ENCODE measurements around the gene STPG1.

The STPG1 gene

DNA sequence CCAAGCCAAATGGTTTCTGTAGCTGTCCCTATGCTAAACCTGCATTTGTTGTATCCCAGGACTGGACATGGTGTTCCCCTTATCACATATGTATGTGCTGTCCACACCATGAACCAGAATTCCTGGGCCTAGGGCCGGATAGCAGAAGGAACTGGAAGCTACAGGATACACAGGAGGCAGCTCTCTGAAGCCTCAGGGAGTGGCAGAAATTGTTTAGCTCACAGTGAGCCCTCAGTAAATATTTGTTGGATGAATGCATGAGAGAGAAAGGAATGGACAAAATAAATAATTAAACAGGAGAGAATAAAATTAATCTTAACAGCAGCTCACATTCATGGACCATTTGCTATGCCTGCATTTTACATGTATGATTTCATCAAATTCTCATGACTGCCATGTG is 4.1 kb upstream of the STPG1 start:
- peaks cover 54% of the 10 kb centered on the region for H3K4me1 Mint-ChIP-seq (ENCODE audit: low read depth)
- H3K27ac Mint-ChIP-seq: no peak overlapping the region
- peaks cover 33% of the 10 kb centered on the region for H3K36me3 Mint-ChIP-seq (ENCODE audit: low read depth)
- H3K27me3 Mint-ChIP-seq (ENCODE audit: low read depth): no peaks in the 10 kb centered on the region
- no peaks in the 10 kb centered on the region for H3K9me3 Mint-ChIP-seq
- no peak overlapping the region for H3K4me3 Mint-ChIP-seq

- Mint-ChIP-seq H3K9me3 (no peaks in the 10 kb centered on the region), H3K36me3 (ENCODE audit: low read depth) (peaks cover 25% of the 10 kb centered on the region), H3K4me1 (ENCODE audit: low read depth) (peaks cover 54% of the 10 kb centered on the region), H3K4me3 (peak overlapping the region; percentile 92), H3K27ac (peak overlapping the region; percentile 74), H3K27me3 (ENCODE audit: low read depth) (no peaks in the 10 kb centered on the region)
Observed at GRCh38 chr1:24416666-24417391, 3.2 kb upstream of the STPG1 start.

DNA sequence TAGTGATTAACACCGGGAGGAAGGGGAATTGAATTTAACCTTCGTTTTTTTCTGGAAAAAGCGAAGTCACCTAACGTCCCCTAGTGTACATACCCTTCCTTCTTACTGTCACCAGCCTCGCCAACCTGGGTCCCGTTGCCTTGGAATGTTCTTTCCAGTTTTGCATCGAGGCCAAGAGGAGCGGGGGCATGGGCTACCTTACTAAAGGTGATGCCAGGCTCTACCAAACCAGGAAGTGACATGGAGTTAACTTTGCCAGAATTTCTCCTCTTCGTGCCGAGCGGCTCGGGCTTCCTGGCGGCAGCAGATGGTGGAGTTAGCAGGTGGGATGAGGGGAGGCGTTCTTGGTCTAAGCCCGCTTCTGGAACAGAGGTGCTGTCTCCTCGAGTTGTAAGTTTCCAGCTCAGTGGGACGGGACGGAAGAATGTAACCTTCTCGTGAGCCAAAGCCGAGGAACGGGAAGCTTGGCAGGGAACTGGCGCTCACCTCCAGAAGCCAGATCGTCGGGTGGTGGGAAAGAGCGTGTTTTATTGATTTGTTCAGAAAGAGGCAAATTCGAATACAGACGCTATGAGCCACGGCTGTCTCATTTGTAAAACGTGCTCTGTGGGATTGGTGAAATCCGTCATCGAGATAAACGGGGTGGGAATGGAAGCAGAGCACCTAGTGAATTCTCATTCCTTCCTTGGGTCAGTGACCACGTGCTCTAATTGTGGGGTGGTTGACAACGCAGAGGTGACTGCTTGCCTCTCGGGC is 2.5 kb upstream of the STPG1 start:
- H3K9me3 Mint-ChIP-seq: no peaks in the 10 kb centered on the region
- no peaks in the 10 kb centered on the region for H3K27me3 Mint-ChIP-seq (ENCODE audit: low read depth)
- H3K4me1 Mint-ChIP-seq (ENCODE audit: low read depth): peaks cover 54% of the 10 kb centered on the region
- H3K4me3 Mint-ChIP-seq: peak overlapping the region; percentile 92
- H3K27ac Mint-ChIP-seq: peak overlapping the region; percentile 74
- H3K36me3 Mint-ChIP-seq (ENCODE audit: low read depth): peaks cover 22% of the 10 kb centered on the region

DNA sequence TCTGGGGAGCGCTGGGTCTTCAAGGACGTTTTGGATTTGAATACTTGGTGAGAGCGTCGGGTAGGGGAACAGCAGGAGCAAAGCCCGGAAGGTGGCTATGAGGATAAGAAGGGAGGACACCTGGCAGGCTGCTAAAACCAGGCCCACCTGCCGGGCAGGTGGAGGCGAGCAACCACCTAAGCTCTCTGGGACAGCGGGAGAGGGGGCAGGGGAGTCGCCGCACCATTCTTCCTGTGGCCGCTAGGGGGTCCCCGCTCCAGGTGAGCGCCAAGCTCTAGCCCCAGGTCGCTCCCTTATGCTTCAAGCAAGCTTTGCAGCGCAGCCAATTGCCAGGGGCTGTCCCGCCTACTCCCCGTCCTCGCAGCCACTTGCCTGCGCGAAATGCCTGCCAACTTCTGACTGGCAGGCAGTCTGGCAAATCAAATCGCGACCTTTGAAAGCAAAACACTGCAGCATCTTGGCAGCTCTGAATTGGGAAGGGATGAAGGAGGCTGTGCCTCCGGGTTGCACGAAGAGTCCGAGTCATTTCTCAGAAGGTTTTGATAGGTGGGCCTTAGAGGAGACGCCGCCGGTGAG is 1.8 kb upstream of the STPG1 start, which contains the start of gene NIPAL3:
NIPAL3 (plus strand) TSS at position 469 of the 576 bp plus-strand sequence. CDS start 3,746 bp downstream, outside the sequence.
- H3K27me3 Mint-ChIP-seq (ENCODE audit: low read depth): no peaks in the 10 kb centered on the region
- H3K4me3 Mint-ChIP-seq: peak within 1 kb of the TSS; percentile 92
- no peaks in the 10 kb centered on the region for H3K9me3 Mint-ChIP-seq
- H3K36me3 Mint-ChIP-seq (ENCODE audit: low read depth): peaks cover 15% of the 10 kb centered on the region
- H3K27ac Mint-ChIP-seq: peak within 1 kb of the TSS; percentile 74
- H3K4me1 Mint-ChIP-seq (ENCODE audit: low read depth): peaks cover 51% of the 10 kb centered on the region

DNA sequence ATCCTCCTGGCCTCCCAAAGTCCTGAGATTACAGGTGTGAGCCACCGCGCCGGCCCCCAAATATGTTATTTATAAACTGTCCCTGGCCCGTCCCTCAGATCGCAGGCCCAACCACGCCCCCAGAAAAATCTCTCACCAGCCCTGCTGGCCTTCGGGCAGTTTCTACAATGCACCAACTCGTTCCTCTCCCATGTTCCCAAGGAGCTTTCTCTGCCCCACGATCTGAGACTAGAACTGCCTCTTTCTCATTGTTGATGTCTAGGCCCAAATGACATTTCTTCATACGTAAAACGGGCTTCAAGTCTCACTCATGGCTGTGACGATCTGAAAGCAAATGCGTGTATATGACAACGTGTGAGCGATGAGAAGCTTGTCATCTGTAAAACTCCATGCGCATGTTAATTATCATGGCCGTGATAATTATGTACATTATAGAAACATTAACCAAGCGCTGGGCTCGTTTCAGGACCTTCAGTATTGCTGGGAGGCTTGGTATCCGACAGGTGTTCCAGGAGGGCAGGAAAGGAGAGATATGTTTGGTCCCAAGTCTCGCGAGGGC is 1.3 kb upstream of the STPG1 start:
- no peaks in the 10 kb centered on the region for H3K9me3 Mint-ChIP-seq
- H3K4me1 Mint-ChIP-seq (ENCODE audit: low read depth): peaks cover 51% of the 10 kb centered on the region
- peaks cover 15% of the 10 kb centered on the region for H3K36me3 Mint-ChIP-seq (ENCODE audit: low read depth)
- H3K4me3 Mint-ChIP-seq: peak overlapping the region; percentile 92
- H3K27ac Mint-ChIP-seq: peak overlapping the region; percentile 68
- H3K27me3 Mint-ChIP-seq (ENCODE audit: low read depth): no peaks in the 10 kb centered on the region

DNA sequence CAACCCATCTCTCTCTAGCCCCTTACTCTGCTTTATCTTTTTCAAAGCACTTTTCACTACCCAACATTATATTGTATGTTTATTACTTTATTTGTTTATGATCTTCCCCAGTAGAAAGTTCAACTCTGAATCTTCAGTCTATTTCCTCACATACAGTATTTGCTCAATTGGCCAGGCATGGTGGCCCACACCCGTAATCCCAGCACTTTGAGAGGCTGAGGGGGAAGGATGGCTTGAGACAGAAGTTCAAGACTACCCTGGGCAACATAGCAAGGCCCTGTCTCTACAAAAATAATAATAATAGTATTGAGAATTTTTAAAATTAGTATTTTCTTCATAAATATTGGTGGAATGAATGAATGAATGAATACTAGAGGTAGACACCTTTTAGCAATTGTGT is 1.2 kb downstream of the STPG1 start:
- H3K27me3 Mint-ChIP-seq (ENCODE audit: low read depth): no peaks in the 10 kb centered on the region
- peaks cover 2% of the 10 kb centered on the region for H3K36me3 Mint-ChIP-seq (ENCODE audit: low read depth)
- H3K4me3 Mint-ChIP-seq: peak overlapping the region; percentile 87
- no peak overlapping the region for H3K27ac Mint-ChIP-seq
- H3K9me3 Mint-ChIP-seq: peaks cover 8% of the 10 kb centered on the region
- H3K4me1 Mint-ChIP-seq (ENCODE audit: low read depth): peaks cover 32% of the 10 kb centered on the region

DNA sequence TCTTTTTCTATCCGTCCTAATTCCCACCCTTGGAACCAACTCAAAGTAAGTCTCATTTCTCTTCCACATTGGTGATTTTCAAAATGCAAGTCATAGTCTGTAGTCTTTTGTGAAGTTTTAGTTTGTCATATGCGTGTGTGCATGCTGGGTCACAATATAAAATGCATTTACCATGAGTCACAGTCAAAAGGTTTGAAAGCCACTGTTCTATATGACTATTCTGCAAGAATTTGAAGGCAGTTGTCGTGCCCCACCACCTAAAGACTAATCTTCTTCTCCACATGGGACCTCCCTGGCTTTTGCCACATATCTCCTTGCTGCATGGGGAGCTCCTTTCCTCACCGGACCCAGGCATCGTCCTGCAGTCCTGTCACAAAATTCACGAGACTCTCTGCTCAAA is 1.6 kb downstream of the STPG1 start:
- Mint-ChIP-seq H3K4me1 (ENCODE audit: low read depth) (peaks cover 28% of the 10 kb centered on the region), H3K27ac (no peak overlapping the region), H3K9me3 (peaks cover 8% of the 10 kb centered on the region), H3K36me3 (ENCODE audit: low read depth) (peaks cover 2% of the 10 kb centered on the region), H3K4me3 (no peak overlapping the region), H3K27me3 (ENCODE audit: low read depth) (peaks cover 2% of the 10 kb centered on the region)

DNA sequence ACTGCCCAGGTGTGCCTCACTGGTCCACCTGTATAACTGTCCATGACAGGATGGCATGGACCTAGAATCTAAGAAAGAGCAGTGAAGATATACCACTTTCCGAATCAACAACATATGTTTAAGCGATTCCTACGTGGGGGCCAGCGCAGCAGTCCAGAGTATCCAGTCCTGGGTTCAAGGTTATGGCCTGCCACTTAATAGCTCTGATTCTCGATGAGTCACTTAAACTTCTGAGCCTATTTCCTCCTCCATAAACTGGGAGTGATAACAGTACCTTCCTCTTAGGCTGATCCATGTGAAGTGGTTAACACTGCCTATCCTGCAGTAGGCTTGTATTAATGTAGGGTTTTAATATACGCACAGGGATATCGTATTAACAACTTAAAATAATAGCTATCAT is 2.8 kb downstream of the STPG1 start:
- Mint-ChIP-seq H3K36me3 (ENCODE audit: low read depth) (no peaks in the 10 kb centered on the region), H3K27ac (no peak overlapping the region), H3K9me3 (peaks cover 8% of the 10 kb centered on the region), H3K27me3 (ENCODE audit: low read depth) (peaks cover 6% of the 10 kb centered on the region), H3K4me1 (ENCODE audit: low read depth) (peaks cover 16% of the 10 kb centered on the region), H3K4me3 (no peak overlapping the region)

GRCh38 chr1:24409535-24409934 is 4.0 kb downstream of the STPG1 start:
- Mint-ChIP-seq H3K27me3 (ENCODE audit: low read depth) (peaks cover 6% of the 10 kb centered on the region), H3K4me1 (ENCODE audit: low read depth) (peaks cover 10% of the 10 kb centered on the region), H3K4me3 (no peak overlapping the region), H3K9me3 (peaks cover 8% of the 10 kb centered on the region), H3K36me3 (ENCODE audit: low read depth) (no peaks in the 10 kb centered on the region), H3K27ac (no peak overlapping the region)

DNA sequence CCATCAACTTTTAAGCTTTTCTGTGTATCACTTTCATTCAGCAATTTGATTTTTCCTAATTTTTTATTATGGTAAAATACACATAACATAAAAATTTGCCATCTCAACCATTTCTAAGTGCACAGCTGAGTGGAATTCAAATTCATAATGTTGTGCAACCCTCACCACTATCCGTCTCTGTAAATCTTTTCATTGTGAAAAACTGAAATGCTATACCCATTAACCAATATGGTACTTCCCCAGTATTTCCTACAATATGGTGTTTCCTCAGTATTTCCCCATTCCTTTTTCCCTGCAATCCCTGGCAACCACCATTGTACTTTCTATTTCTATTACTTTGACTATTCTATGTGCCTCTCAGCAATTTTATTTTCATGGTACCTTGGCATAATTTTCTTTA is 6.8 kb downstream of the STPG1 start:
- no peak overlapping the region for H3K4me3 Mint-ChIP-seq
- no peaks in the 10 kb centered on the region for H3K4me1 Mint-ChIP-seq (ENCODE audit: low read depth)
- H3K9me3 Mint-ChIP-seq: peaks cover 8% of the 10 kb centered on the region
- H3K27ac Mint-ChIP-seq: no peak overlapping the region
- H3K36me3 Mint-ChIP-seq (ENCODE audit: low read depth): no peaks in the 10 kb centered on the region
- H3K27me3 Mint-ChIP-seq (ENCODE audit: low read depth): peaks cover 6% of the 10 kb centered on the region

DNA sequence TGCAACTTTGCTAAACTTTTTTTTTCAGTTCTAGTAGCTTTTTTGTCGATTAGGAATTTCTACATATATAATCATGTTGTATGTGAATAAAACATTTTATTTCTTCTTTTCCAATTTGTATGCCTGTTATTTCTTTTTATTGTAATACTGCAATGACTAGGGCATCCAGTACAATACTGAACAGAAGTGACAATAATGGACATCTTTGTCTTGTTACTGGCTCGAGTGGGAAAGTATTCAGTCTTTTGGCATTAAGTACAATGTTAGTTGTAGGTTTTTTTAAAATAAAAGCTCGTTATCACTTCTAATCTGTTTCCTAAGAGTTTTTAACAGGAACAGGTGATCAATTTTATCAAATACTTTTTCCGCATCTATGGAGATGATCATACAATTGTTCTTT is 9.8 kb downstream of the STPG1 start:
- Mint-ChIP-seq H3K27ac (no peak overlapping the region), H3K9me3 (peaks cover 8% of the 10 kb centered on the region), H3K36me3 (ENCODE audit: low read depth) (peaks cover 9% of the 10 kb centered on the region), H3K4me1 (ENCODE audit: low read depth) (no peaks in the 10 kb centered on the region), H3K27me3 (ENCODE audit: low read depth) (peaks cover 6% of the 10 kb centered on the region), H3K4me3 (no peak overlapping the region)

- Mint-ChIP-seq H3K27ac (no peak overlapping the region), H3K9me3 (no peaks in the 10 kb centered on the region), H3K27me3 (ENCODE audit: low read depth) (no peaks in the 10 kb centered on the region), H3K4me1 (ENCODE audit: low read depth) (no peaks in the 10 kb centered on the region), H3K36me3 (ENCODE audit: low read depth) (peaks cover 9% of the 10 kb centered on the region), H3K4me3 (no peak overlapping the region)
Observed at GRCh38 chr1:24400065-24400464, 13.5 kb downstream of the STPG1 start.

- Mint-ChIP-seq H3K4me3 (no peak overlapping the region), H3K9me3 (no peaks in the 10 kb centered on the region), H3K27me3 (ENCODE audit: low read depth) (no peaks in the 10 kb centered on the region), H3K36me3 (ENCODE audit: low read depth) (peaks cover 2% of the 10 kb centered on the region), H3K4me1 (ENCODE audit: low read depth) (peaks cover 27% of the 10 kb centered on the region), H3K27ac (no peak overlapping the region)
Observed at GRCh38 chr1:24393892-24394291, 19.7 kb downstream of the STPG1 start.

DNA sequence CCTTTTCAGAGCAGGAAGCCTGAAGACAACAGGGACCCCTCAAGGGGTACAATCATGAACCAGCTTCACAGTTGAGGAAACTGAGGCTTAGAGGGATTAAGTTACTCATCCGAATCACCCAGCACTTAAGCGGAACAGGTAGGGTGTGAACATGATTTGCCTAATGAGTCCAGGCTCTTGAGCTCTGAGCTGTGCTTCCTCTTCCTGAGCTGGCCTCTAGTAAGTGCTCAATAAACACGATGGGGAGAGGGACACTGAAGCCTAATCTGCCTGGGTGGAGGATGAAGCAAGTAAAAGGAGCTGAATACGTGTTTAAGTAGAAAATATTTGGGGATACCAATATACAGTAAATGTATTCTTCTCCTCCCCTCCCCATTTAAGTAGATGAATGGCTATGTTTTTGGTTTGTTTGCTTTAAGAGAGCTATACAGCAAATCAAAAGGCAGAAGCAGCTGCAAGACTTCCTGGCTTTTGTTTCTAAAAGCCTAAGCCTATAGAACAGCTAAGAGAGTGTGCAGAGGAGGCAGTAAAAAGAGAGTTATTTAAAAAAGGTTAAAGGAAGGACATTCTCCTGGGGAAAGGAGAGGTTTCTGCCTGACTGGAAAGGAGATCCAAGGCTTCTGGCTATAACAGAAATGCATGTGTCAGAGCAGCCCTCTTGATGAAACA is 20.5 kb downstream of the STPG1 start:
- Mint-ChIP-seq H3K36me3 (ENCODE audit: low read depth) (peaks cover 2% of the 10 kb centered on the region), H3K27ac (peak overlapping the region; percentile 4), H3K27me3 (ENCODE audit: low read depth) (no peaks in the 10 kb centered on the region), H3K4me1 (ENCODE audit: low read depth) (peaks cover 27% of the 10 kb centered on the region), H3K9me3 (no peaks in the 10 kb centered on the region), H3K4me3 (no peak overlapping the region)
